GM12864 (cell line): ENCODE measurements around the gene PDS5B.
"Not testable (repeated sequence)": the region's sequence is repeated elsewhere in the genome, so short reads cannot be mapped to it uniquely, and the experiment has no call there.

Source experiments
- DNase-seq: peaks from one replicate; pipeline ENCODE4 v3.0.0-alpha.2; 2011; ENCODE audit warnings: low read depth
- H3K4me3 ChIP-seq: 2 replicates; pipeline ENCODE4 v1.5.1; 2011; ENCODE audit warnings: mild to moderate bottlenecking, low read depth, low read length, control low read depth
- TF ChIP-seq, protein P1 (sequence below): IDR thresholded peaks from 2 replicates; pipeline ENCODE4 v1.5.1; 2011; ENCODE audit warnings: low read depth, mild to moderate bottlenecking, moderate library complexity, low read length, control low read depth, inconsistent platforms; ENCODE audit errors: missing control alignments

Gene PDS5B

DNA sequence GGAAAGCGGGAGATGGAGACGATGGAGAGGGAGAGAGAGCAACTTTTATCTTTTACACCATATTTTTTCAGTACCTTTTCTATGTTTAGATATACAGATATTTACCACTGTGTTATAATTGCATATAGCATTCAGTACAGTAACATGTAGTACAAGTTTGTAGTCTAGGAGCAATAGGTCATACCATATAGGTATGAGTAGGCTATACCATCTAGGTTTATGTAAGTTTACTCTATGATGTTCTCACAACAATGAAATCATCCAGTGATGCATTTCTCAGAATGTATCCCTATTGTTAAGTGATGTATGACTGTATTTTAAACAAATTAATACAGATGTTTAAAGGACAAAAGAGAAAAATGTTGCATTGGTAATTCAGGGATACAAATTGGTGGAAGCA lies 136.1 kb downstream of the PDS5B start:
- TF ChIP-seq, protein P1, sequence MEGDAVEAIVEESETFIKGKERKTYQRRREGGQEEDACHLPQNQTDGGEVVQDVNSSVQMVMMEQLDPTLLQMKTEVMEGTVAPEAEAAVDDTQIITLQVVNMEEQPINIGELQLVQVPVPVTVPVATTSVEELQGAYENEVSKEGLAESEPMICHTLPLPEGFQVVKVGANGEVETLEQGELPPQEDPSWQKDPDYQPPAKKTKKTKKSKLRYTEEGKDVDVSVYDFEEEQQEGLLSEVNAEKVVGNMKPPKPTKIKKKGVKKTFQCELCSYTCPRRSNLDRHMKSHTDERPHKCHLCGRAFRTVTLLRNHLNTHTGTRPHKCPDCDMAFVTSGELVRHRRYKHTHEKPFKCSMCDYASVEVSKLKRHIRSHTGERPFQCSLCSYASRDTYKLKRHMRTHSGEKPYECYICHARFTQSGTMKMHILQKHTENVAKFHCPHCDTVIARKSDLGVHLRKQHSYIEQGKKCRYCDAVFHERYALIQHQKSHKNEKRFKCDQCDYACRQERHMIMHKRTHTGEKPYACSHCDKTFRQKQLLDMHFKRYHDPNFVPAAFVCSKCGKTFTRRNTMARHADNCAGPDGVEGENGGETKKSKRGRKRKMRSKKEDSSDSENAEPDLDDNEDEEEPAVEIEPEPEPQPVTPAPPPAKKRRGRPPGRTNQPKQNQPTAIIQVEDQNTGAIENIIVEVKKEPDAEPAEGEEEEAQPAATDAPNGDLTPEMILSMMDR: no peak
- no peak overlapping the region for H3K4me3 ChIP-seq
- DNase-seq: no peak

- DNase-seq: no peak
- H3K4me3 ChIP-seq: no peak overlapping the region
- TF ChIP-seq, protein P1: no peak
Measured at GRCh38 chr13:32723987-32724386, 137.7 kb downstream of the PDS5B start.

DNA sequence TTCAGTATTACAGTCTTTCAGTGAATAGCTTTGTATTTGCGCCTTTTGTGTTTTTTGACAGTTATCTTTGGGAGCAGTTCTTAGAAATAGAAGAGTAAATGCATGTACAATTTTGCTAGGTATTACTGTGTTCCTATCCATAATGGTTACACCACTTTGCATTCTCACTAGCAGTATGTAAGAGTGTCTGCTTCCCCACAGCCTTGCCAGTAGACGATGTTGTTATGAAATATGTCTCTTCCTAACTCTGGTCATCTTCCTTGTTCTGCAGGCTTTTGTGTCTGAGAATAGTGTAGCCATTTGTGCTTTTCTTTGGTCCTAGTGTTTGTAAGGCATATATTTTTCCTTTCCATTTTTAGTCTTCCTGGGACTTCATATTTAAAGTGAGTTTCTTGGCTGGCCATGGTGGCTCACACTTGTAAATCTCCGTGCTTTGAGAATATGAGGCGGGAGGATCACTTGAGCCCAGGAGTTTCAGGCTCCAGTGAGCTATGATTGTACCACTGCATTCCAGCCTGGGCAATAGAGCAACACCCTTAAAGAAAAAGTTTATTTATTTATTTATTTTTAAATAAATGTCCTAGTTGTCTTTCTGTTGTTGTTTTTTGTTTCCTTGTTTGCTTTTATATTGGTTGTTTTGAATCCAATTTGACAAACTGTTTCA lies 140.3 kb downstream of the PDS5B start:
- TF ChIP-seq, protein P1: no peak
- no peak overlapping the region for H3K4me3 ChIP-seq
- no peak for DNase-seq

GRCh38 chr13:32728327-32728726 lies 142.1 kb downstream of the PDS5B start:
- no peak for DNase-seq
- no peak overlapping the region for H3K4me3 ChIP-seq
- TF ChIP-seq, protein P1: no peak

DNA sequence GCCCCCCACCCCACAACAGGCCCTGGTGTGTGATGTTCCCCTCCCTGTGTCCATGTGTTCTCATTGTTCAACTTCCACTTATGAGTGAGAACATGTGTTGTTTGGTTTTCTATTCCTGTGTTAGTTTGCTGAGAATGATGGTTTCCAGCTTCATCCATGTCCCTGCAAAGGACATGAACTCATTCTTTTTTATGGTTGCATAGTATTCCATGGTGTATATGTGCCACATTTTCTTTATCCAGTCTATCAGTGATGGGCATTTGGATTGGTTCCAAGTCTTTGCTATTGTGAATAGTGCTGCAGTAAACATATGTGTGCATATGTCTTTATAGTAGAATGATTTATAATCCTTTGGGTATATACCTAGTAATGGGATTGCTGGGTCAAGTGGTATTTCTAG lies 142.8 kb downstream of the PDS5B start:
- not testable (repeated sequence) for DNase-seq, H3K4me3 ChIP-seq

DNA sequence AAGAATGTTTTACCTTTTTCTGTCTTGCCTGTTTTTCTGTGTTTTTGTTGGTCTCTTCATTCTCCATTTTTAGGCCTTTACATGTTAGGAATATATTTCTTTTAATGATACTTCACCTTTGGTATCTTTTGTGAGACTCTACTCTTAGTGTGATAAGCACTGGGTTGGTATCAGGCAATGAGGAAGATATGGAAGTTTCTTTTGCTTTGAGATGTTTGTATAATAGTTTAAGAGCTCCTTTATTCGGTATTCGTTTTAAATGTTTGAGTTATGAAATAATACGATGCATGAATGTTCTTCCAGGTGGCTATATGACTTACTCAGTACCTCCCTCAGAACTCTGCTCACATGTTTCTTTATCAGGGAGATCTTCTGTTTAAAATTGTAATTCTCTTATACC lies 144.8 kb downstream of the PDS5B start:
- TF ChIP-seq, protein P1: no peak
- no peak overlapping the region for H3K4me3 ChIP-seq
- DNase-seq: no peak

DNA sequence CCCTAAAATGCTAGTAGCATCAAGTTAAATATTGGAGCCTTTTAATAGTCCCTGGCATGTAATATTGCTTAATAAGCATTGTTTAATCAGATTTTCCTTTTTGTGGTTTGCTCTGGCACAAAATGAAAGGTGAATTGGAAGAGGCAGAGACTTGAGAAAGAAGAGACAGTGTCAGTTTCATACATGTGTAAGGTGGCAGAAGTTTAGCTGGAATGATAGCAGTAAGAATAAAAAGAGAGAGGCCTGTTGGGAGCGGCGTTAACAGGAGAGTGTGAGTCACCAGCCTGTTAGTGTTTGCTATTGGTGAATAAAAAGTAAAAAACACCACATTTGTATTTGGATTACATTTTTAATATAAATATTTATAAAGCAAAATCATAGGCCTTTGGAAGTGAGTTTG lies 145.3 kb downstream of the PDS5B start:
- no peak for DNase-seq
- TF ChIP-seq, protein P1: no peak
- no peak overlapping the region for H3K4me3 ChIP-seq
